Upper lobe of left lung (tissue), 6 donors: ENCODE data around the gene DEFB116. TPM values are rescaled to one million over a fixed set of nuclear protein-coding genes. Genes with fewer than 3 reads are reported as not detected.
"Not testable (repeated sequence)": the region's sequence is repeated elsewhere in the genome, so short reads cannot be mapped to it uniquely, and the experiment has no call there.

Source experiments
- ATAC-seq, 2 donors: fragments of 200-7000 bp; cut with Tn5 transposase; one replicate each; pipeline ENCODE4 v1.9.1; 2022; ENCODE audit warnings: mild to moderate bottlenecking in 2 of 2, moderate library complexity in 2 of 2; ENCODE audit not compliant: low FRiP score in 2 of 2
- DNase-seq, 2 donors: peaks; one replicate each; pipeline ENCODE4 v3.0.0-alpha.2; 2019 to 2020
- H3K27ac ChIP-seq, 4 donors: fragments of 200-600 bp; sonication (generic); one replicate each; pipeline ENCODE4 v1.5.1; 2016 to 2019
- H3K27me3 ChIP-seq, 4 donors: fragments of 200-600 bp; sonication (generic); one replicate each; pipeline ENCODE4 v1.5.1; 2017 to 2019
- H3K36me3 ChIP-seq, 4 donors: fragments of 200-600 bp; sonication (generic); one replicate each; pipeline ENCODE4 v1.5.1; 2016 to 2019
- H3K4me1 ChIP-seq, 4 donors: fragments of 200-600 bp; sonication (generic); one replicate each; pipeline ENCODE4 v1.5.1; 2018 to 2019
- H3K4me3 ChIP-seq, 4 donors: fragments of 200-600 bp; sonication (generic); one replicate each; pipeline ENCODE4 v1.5.1; 2017 to 2019; ENCODE audit warnings: mild to moderate bottlenecking in 2 of 4, moderate library complexity in 1 of 4
- H3K9me3 ChIP-seq, 4 donors: fragments of 200-600 bp; sonication (generic); one replicate each; pipeline ENCODE4 v1.5.1; 2018 to 2019
- CTCF ChIP-seq, 6 experiments: fragments of 450-650 bp in 4 of 6; fragments of 200-600 bp in 2 of 6; sonication (generic) in 2 of 6; IDR thresholded peaks; one replicate each; pipeline ENCODE4 v1.5.1; 2016 to 2019; ENCODE audit warnings: antibody characterized with exemption in 6 of 6
- EP300 ChIP-seq, 4 donors: sonication (generic); formaldehyde crosslinking; IDR thresholded peaks; one replicate each; pipeline ENCODE4 v1.5.1; 2017; ENCODE audit warnings: antibody characterized with exemption in 4 of 4, control low read depth in 2 of 4
- POLR2A ChIP-seq, 4 donors: fragments of 450-650 bp; IDR thresholded peaks; one replicate each; pipeline ENCODE4 v1.5.1; 2016 to 2017; ENCODE audit warnings: antibody characterized with exemption in 4 of 4, mild to moderate bottlenecking in 2 of 4
- POLR2AphosphoS5 ChIP-seq, 2 donors: sonication (generic); formaldehyde crosslinking; IDR thresholded peaks; one replicate each; pipeline ENCODE4 v1.5.1; 2017; ENCODE audit warnings: antibody characterized with exemption in 2 of 2
- WGBS, 2 donors: methylation state at CpG; one replicate each; pipeline ENCODE4 v1.1.5; 2017 to 2018; 5-methylcytosine and 5-hydroxymethylcytosine counted together
- total RNA-seq, 6 donors: library from RNA; depleted of rRNA in 4 of 6; stranded (reverse); fragments of >200 nt in 4 of 6; gene quantifications; one replicate each; pipeline versions ENCODE4 v1.1.0 to v1.2.1, GENCODE V29; 2016 to 2021
- donor health status: DM: no; HTN: no; CAD: no; lungs with moderate emphysema.
- donor health status: DM: no; HTN: yes; CAD: no; lungs with severe emphysema.

Gene DEFB116
- not detected for total RNA-seq

- Histone ChIP-seq H3K9me3 (no peaks in the 10 kb centered on the region), H3K4me1 (no peaks in the 10 kb centered on the region), H3K4me3 (no peak within 1 kb of the TSS), H3K27ac (no peak within 1 kb of the TSS), H3K27me3 (no peaks in the 10 kb centered on the region), H3K36me3 (no peaks in the 10 kb centered on the region)
- WGBS, 2 donors: 48 to 49% methylated on average over 8 of the region's 8 CpGs
- TF ChIP-seq POLR2A (IDR thresholded peaks at IDR 0.05): no peak
- TF ChIP-seq POLR2AphosphoS5 (IDR thresholded peaks at IDR 0.05): no peak
- no peak for TF ChIP-seq EP300 (IDR thresholded peaks at IDR 0.05)
- no peak for TF ChIP-seq CTCF (IDR thresholded peaks at IDR 0.05)
- no peak for DNase-seq
- ATAC-seq: no peak
Observed at GRCh38 chr20:31308535-31309162, at the start of gene DEFB116. Gene DEFB116 (minus strand): TSS chr20:31308585. CDS start chr20:31308585, 0 bp downstream.

GRCh38 chr20:31355981-31356380 lies 47.6 kb upstream of the DEFB116 start:
- no peaks in the 10 kb centered on the region for H3K36me3 ChIP-seq
- H3K27me3 ChIP-seq: no peaks in the 10 kb centered on the region
- H3K9me3 ChIP-seq: no peaks in the 10 kb centered on the region
- no peak for DNase-seq
- WGBS, 2 donors: 65 to 82% methylated on average over 1 of the region's 1 CpG
- no peaks in the 10 kb centered on the region for H3K4me1 ChIP-seq
- TF ChIP-seq EP300 (IDR thresholded peaks at IDR 0.05): no peak
- H3K27ac ChIP-seq: no peak overlapping the region
- no peak overlapping the region for H3K4me3 ChIP-seq
- no peak for ATAC-seq

GRCh38 chr20:31341470-31341869 lies 33.1 kb upstream of the DEFB116 start:
- Histone ChIP-seq H3K36me3 (no peaks in the 10 kb centered on the region), H3K4me1 (no peaks in the 10 kb centered on the region), H3K27me3 (no peaks in the 10 kb centered on the region), H3K9me3 (no peaks in the 10 kb centered on the region), H3K4me3 (no peak overlapping the region), H3K27ac (no peak overlapping the region)
- TF ChIP-seq EP300 (IDR thresholded peaks at IDR 0.05) (no peak), CTCF (IDR thresholded peaks at IDR 0.05) (no peak)
- DNase-seq (no peak), ATAC-seq (no peak)

- Histone ChIP-seq H3K27ac (no peak overlapping the region), H3K36me3 (no peaks in the 10 kb centered on the region), H3K4me3 (no peak overlapping the region), H3K9me3 (peaks cover 0 to 8% (median 0%) of the 10 kb centered on the region in 4 donors), H3K4me1 (no peaks in the 10 kb centered on the region), H3K27me3 (no peaks in the 10 kb centered on the region)
- TF ChIP-seq POLR2A (IDR thresholded peaks at IDR 0.05): no peak
- ATAC-seq (no peak), DNase-seq (no peak)
Observed at GRCh38 chr20:31330893-31331292, 22.5 kb upstream of the DEFB116 start.

GRCh38 chr20:31322504-31322903 lies 14.1 kb upstream of the DEFB116 start:
- no peak overlapping the region for H3K27ac ChIP-seq
- no peaks in the 10 kb centered on the region for H3K36me3 ChIP-seq
- TF ChIP-seq EP300 (IDR thresholded peaks at IDR 0.05) (no peak), POLR2AphosphoS5 (IDR thresholded peaks at IDR 0.05) (no peak), POLR2A (IDR thresholded peaks at IDR 0.05) (no peak), CTCF (IDR thresholded peaks at IDR 0.05) (no peak)
- H3K4me1 ChIP-seq: no peaks in the 10 kb centered on the region
- DNase-seq (no peak), ATAC-seq (no peak)
- no peak overlapping the region for H3K4me3 ChIP-seq
- WGBS, 2 donors: 58 to 63% methylated on average over 3 of the region's 3 CpGs
- peaks cover 0 to 22% (median 5%) of the 10 kb centered on the region in 4 donors for H3K9me3 ChIP-seq
- H3K27me3 ChIP-seq: no peaks in the 10 kb centered on the region

- H3K9me3 ChIP-seq: peaks cover 0 to 17% (median 0%) of the 10 kb centered on the region in 4 donors
- ATAC-seq, H3K36me3 ChIP-seq, H3K27me3 ChIP-seq, H3K27ac ChIP-seq, DNase-seq, H3K4me1 ChIP-seq, H3K4me3 ChIP-seq: not testable (repeated sequence)
- WGBS, 2 donors: 55 to 71% methylated on average over 7 of the region's 7 CpGs
Observed at GRCh38 chr20:31284964-31285363, 23.4 kb downstream of the DEFB116 start.
